ENCODE measurements around the gene CNTNAP2.

- TF ChIP-seq CTCF (IDR thresholded peaks at IDR 0.05 in 4 of 5, conservative IDR thresholded peaks at IDR 0.05 in 1 of 5) = no peak
- no peak for TF ChIP-seq POLR2A (IDR thresholded peaks at IDR 0.05)
Measured at GRCh38 chr7:146844405-146844804, 727.8 kb downstream of the CNTNAP2 start.

Data from gastrocnemius medialis (tissue), 4 donors.